GM12878 (cell line): Measurements from ENCODE around the gene GMIP. TPM values are rescaled to one million over a fixed set of nuclear protein-coding genes. Genes with fewer than 3 reads are reported as not detected.
A peak's percentile ranks its signal among the peaks of the same experiment; 100 is the strongest.

Experiments used
- BACH1 ChIP-seq: fragments of 450-650 bp; IDR thresholded peaks from 2 replicates; pipeline ENCODE4 v1.6.1; 2017; ENCODE audit warnings: mild to moderate bottlenecking, borderline replicate concordance
- BCL11A ChIP-seq: IDR thresholded peaks from 2 replicates; pipeline ENCODE4 v1.6.1; 2011; ENCODE audit warnings: low read depth, low read length
- CHD4 ChIP-seq: fragments of 200-600 bp; sonication (generic); IDR thresholded peaks from 2 replicates; pipeline ENCODE4 v1.6.1; 2016; ENCODE audit warnings: mild to moderate bottlenecking
- DPF2 ChIP-seq: fragments of 450-650 bp; IDR thresholded peaks from 2 replicates; pipeline ENCODE4 v1.6.1; 2017; ENCODE audit warnings: mild to moderate bottlenecking
- ELK1 ChIP-seq: IDR thresholded peaks from 2 replicates; pipeline ENCODE4 v1.6.1; 2012; ENCODE audit warnings: low read depth, low read length, improper control_type of control experiment
- FOS ChIP-seq: IDR thresholded peaks from 3 replicates; pipeline ENCODE4 v1.6.1; 2011; ENCODE audit warnings: borderline replicate concordance; ENCODE audit not compliant: insufficient read length; ENCODE audit errors: extremely low read depth
- NKRF ChIP-seq: fragments of 450-650 bp; conservative IDR thresholded peaks from 2 replicates; pipeline ENCODE4 v1.6.1; 2017; ENCODE audit warnings: mild to moderate bottlenecking, moderate library complexity
- NRF1 ChIP-seq: conservative IDR thresholded peaks from 2 replicates; pipeline ENCODE4 v1.6.1; 2011; ENCODE audit warnings: mild to moderate bottlenecking, low read depth, low read length, improper control_type of control experiment
- PAX8 ChIP-seq: fragments of 450-650 bp; IDR thresholded peaks from 2 replicates; pipeline ENCODE4 v1.6.1; 2017; ENCODE audit warnings: mild to moderate bottlenecking, moderate library complexity
- PKNOX1 ChIP-seq: fragments of 450-650 bp; IDR thresholded peaks from 2 replicates; pipeline ENCODE4 v1.6.1; 2016; ENCODE audit warnings: mild to moderate bottlenecking
- PRDM15 ChIP-seq: fragments of 450-650 bp; formaldehyde crosslinking; IDR thresholded peaks from 2 replicates; pipeline ENCODE4 v1.4.0; 2020; ENCODE audit warnings: mild to moderate bottlenecking, moderate library complexity
- RAD51 ChIP-seq: fragments of 450-650 bp; IDR thresholded peaks from 2 replicates; pipeline ENCODE4 v1.6.1; 2016; ENCODE audit warnings: moderate library complexity, mild to moderate bottlenecking, inconsistent platforms
- RBBP5 ChIP-seq: fragments of 200-600 bp; sonication (generic); conservative IDR thresholded peaks from 2 replicates; pipeline ENCODE4 v1.6.1; 2016
- RFX5 ChIP-seq: IDR thresholded peaks from 2 replicates; pipeline ENCODE4 v1.6.1; 2011; ENCODE audit warnings: low read depth, low read length, improper control_type of control experiment
- SMARCA5 ChIP-seq: fragments of 450-650 bp; IDR thresholded peaks from 2 replicates; pipeline ENCODE4 v1.6.1; 2017; ENCODE audit warnings: mild to moderate bottlenecking
- SPI1 ChIP-seq: IDR thresholded peaks from 2 replicates; pipeline ENCODE4 v1.6.1; 2011; ENCODE audit warnings: low read depth, mild to moderate bottlenecking, low read length, moderate library complexity, borderline replicate concordance; ENCODE audit not compliant: insufficient read depth
- ZNF24 ChIP-seq: fragments of 450-650 bp; IDR thresholded peaks from 2 replicates; pipeline ENCODE4 v1.6.1; 2017; ENCODE audit warnings: antibody characterized with exemption, mild to moderate bottlenecking
- ZNF592 ChIP-seq: fragments of 450-650 bp; IDR thresholded peaks from 2 replicates; pipeline ENCODE4 v1.6.1; 2017; ENCODE audit warnings: mild to moderate bottlenecking, moderate library complexity
- ZNF622 ChIP-seq: fragments of 450-650 bp; IDR thresholded peaks from 2 replicates; pipeline ENCODE4 v1.6.1; 2017; ENCODE audit warnings: mild to moderate bottlenecking, inconsistent platforms
- polyA plus RNA-seq, 11 experiments: library from polyadenylated mRNA; depleted of rRNA in 4 of 11; unstranded in 6 of 11; stranded (reverse) in 5 of 11; fragments of >200 nt; fragmentation: Nextera tagmentation in 4 of 11; fragmentation: Illumina TruSeq in 1 of 11; extraction: Ambion mirVana in 4 of 11; extraction: Trizol in 1 of 11; gene quantifications; 1 replicate in 1 of 11; 2 replicates in 10 of 11; pipeline versions ENCODE4 v1.2.1 to v1.2.3, GENCODE V29; 2011 to 2016; ENCODE audit warnings: inconsistent platforms in 2 of 11, missing spikeins in 2 of 11, low read depth in 1 of 11
- total RNA-seq, 4 experiments: library from RNA; depleted of rRNA in 3 of 4; stranded (reverse); fragments of >200 nt in 3 of 4; fragmentation: Illumina TruSeq in 1 of 4; extraction: Trizol in 1 of 4; gene quantifications; 2 replicates each; pipeline versions ENCODE4 v1.2.1 to v1.2.3, GENCODE V29; 2013 to 2021

The GMIP gene
- total and polyA plus RNA-seq, 10 of the 15 experiments (the other 5 are each of a cell fraction or from before 2014, with no cell fraction given), result 1.5 to 63.5 (median 22.3) TPM

- TF ChIP-seq ELK1, result no peak
- TF ChIP-seq FOS, result peak; percentile 76
- no peak for TF ChIP-seq ZNF24
- no peak for TF ChIP-seq ZNF592
- no peak for TF ChIP-seq RAD51
- TF ChIP-seq SPI1, result peak; percentile 21; the same call in 1 of the 2 replicates
- no peak for TF ChIP-seq ZNF622
- no peak for TF ChIP-seq CHD4
- TF ChIP-seq PAX8, result no peak
- no peak for TF ChIP-seq SMARCA5
- TF ChIP-seq RFX5, result no peak
- TF ChIP-seq NKRF, result peak; percentile 58
- TF ChIP-seq DPF2, result peak; percentile 98
- peak; percentile 99 for TF ChIP-seq PKNOX1
- no peak for TF ChIP-seq BCL11A
- no peak for TF ChIP-seq RBBP5
- no peak for TF ChIP-seq NRF1
- TF ChIP-seq PRDM15 (CRISPR knock-in tag), result no peak
- peak; percentile 46; the same call in 1 of the 2 replicates for TF ChIP-seq BACH1
These were observed 25.0 kb upstream of the GMIP start, which contains the start of gene ZNF101 (continued) for GRCh38 chr19:19668230-19669012.
